ENCODE measurements around the gene NGLY1. TPM values are rescaled to one million over a fixed set of nuclear protein-coding genes. Genes with fewer than 3 reads are reported as not detected.

Gene NGLY1
- total RNA-seq, 2 donors from 2014 or later: 20.2 to 21.8 TPM

- no peak for DNase-seq (ENCODE audit: low spot score)
- no peak for TF ChIP-seq CTCF (IDR thresholded peaks at IDR 0.05)
- Histone ChIP-seq H3K27ac (no peak overlapping the region), H3K4me3 (no peak overlapping the region), H3K27me3 (no peaks in the 10 kb centered on the region), H3K36me3 (no peaks in the 10 kb centered on the region), H3K9me3 (no peaks in the 10 kb centered on the region), H3K4me1 (no peaks in the 10 kb centered on the region)
Observed at GRCh38 chr3:25683410-25683809, 99.8 kb downstream of the NGLY1 start.

DNA sequence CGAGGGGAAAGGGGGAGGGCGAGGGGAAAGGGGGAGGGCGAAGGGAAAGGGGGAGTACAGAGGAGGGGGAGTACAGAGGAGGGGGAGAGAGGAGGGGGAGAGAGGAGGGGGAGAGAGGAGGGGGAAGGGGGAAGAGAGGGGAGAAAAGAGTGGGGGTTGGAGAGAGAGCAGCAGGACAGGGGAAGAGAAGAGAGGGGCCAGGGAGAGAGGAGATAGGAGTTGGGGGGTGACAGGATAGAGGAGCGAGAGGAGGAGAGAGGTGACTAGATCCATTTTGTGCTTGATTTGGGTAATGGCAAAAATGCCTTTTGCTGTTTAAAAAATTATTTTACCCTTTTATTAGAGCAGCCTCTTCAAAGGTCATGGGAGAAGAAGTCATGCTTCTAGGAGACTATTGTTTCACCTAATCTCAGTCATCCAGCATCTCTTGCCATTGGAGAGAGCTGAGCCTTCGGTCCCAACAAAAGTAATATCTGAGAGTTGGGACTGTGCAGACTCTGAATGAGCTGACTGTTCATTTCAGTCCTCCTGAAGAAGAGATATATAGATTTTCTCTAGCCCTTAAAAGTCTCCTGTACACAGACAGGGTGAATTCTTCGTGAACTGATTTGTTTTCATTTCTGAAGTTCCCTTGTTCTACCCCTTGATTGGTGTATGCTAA, 103.5 kb downstream of the NGLY1 start:
- TF ChIP-seq CTCF (IDR thresholded peaks at IDR 0.05): no peak
- H3K36me3 ChIP-seq: no peaks in the 10 kb centered on the region
- H3K27me3 ChIP-seq: no peaks in the 10 kb centered on the region
- no peak overlapping the region for H3K4me3 ChIP-seq
- no peak overlapping the region for H3K27ac ChIP-seq
- no peaks in the 10 kb centered on the region for H3K9me3 ChIP-seq
- no peaks in the 10 kb centered on the region for H3K4me1 ChIP-seq
- DNase-seq (ENCODE audit: low spot score): no peak

DNA sequence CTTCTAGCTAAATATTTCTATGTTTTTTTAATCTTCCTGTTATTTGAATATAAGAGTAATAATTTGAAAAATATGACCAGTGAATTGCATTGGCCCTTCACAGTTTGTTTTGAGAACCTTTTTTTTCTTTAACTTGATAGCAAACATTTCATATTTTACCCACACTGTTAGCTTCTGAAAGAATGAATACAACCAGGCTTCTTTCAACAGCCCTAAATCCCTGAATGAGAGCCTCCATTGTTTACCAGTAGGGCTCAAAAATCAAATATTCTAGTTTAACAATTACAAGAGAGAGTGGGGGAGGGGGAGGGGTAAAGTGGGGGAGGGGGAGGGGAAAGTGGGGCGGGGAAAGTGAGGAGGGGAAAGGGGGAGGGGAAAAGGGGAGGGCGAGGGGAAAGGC, 104.1 kb downstream of the NGLY1 start:
- H3K36me3 ChIP-seq: no peaks in the 10 kb centered on the region
- H3K4me3 ChIP-seq: no peak overlapping the region
- no peak overlapping the region for H3K27ac ChIP-seq
- no peaks in the 10 kb centered on the region for H3K27me3 ChIP-seq
- no peak for DNase-seq (ENCODE audit: low spot score)
- no peak for TF ChIP-seq CTCF (IDR thresholded peaks at IDR 0.05)
- H3K4me1 ChIP-seq: no peaks in the 10 kb centered on the region
- no peaks in the 10 kb centered on the region for H3K9me3 ChIP-seq

DNA sequence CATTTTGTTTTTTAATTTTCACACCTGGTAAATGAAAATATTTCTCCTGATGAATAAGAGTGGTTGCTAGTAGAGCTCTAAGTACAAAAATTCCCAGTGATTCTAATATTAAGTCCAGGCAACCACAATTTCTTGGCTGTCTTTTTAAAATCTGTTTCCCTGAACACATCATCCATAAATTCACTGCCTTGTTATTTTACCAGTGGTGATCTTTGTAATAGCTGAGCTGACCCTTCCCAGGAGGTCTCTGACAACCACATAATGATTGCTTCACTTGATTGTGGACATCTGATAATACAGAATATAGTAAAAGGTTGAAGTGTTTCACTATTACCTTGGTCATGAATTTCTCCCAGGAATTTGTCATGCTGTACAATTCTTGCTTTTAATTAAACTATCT, 104.7 kb downstream of the NGLY1 start:
- Histone ChIP-seq H3K4me3 (no peak overlapping the region), H3K9me3 (no peaks in the 10 kb centered on the region), H3K36me3 (no peaks in the 10 kb centered on the region), H3K27ac (no peak overlapping the region), H3K4me1 (no peaks in the 10 kb centered on the region), H3K27me3 (no peaks in the 10 kb centered on the region)
- TF ChIP-seq CTCF (IDR thresholded peaks at IDR 0.05): no peak
- DNase-seq (ENCODE audit: low spot score): no peak

- no peak for DNase-seq (ENCODE audit: low spot score)
- no peak for TF ChIP-seq CTCF (IDR thresholded peaks at IDR 0.05)
- Histone ChIP-seq H3K4me3 (no peak overlapping the region), H3K4me1 (no peaks in the 10 kb centered on the region), H3K27me3 (no peaks in the 10 kb centered on the region), H3K9me3 (no peaks in the 10 kb centered on the region), H3K27ac (no peak overlapping the region), H3K36me3 (no peaks in the 10 kb centered on the region)
Observed at GRCh38 chr3:25677121-25677520, 106.1 kb downstream of the NGLY1 start.

DNA sequence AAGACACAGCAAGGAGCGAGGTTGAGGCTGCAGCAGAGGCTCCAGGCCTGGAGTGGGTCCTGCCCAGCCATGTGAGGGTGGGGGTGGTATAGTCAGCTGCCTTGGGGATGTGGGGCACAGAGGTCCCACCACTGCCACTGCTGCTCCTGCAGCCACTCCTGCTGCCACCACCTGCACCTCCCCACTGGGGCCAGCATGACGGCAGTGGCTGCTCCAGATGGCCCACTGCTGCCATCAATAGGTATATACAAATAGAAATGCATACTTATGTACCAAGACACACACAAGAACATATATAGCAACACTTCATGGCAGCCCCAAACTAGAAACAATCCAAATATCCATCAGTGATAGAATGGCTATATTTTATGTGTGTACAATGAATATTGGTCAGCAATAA, 108.6 kb downstream of the NGLY1 start:
- H3K9me3 ChIP-seq: no peaks in the 10 kb centered on the region
- no peaks in the 10 kb centered on the region for H3K27me3 ChIP-seq
- no peak overlapping the region for H3K27ac ChIP-seq
- H3K4me3 ChIP-seq: no peak overlapping the region
- H3K36me3 ChIP-seq: no peaks in the 10 kb centered on the region
- H3K4me1 ChIP-seq: no peaks in the 10 kb centered on the region
- no peak for DNase-seq (ENCODE audit: low spot score)
- no peak for TF ChIP-seq CTCF (IDR thresholded peaks at IDR 0.05)

All from right atrium auricular region (tissue), 2 donors.